H1 (cell line): ENCODE measurements around the gene RAB22A. TPM values are rescaled to one million over a fixed set of nuclear protein-coding genes. Genes with fewer than 3 reads are reported as not detected.

ENCODE experiments used
- CTCF ChIA-PET: fragments of 300-600 bp; sonication (Branson Sonifier 250); formaldehyde crosslinking; loops from one replicate; lab custom pipeline; 2021; ENCODE audit not compliant: partially characterized antibody; lab: Charles Lee
- POLR2A ChIA-PET: fragments of 300-600 bp; sonication (Branson Sonifier 250); formaldehyde crosslinking; loops from one replicate; lab custom pipeline; 2021; ENCODE audit warnings: inconsistent platforms; ENCODE audit not compliant: partially characterized antibody; lab: Charles Lee
- DNase-seq, 2 experiments: peaks; one replicate each; pipeline versions ENCODE4 v3.0.0 to v3.0.0-alpha.2; 2010 to 2022; ENCODE audit warnings: low spot score in 2 of 2, low read depth in 1 of 2, mixed read lengths in 1 of 2
- FAIRE-seq: peaks from 2 replicates; lab custom pipeline; 2011; peaks lifted over from hg19 to GRCh38; lab: Jason Lieb, UNC
- H2AFZ ChIP-seq: 2 replicates; pipeline ENCODE4 v1.8.1; 2012; ENCODE audit warnings: low read length, inconsistent platforms
- H2AK5ac ChIP-seq: 2 replicates; pipeline ENCODE4 v1.6.1; 2013; ENCODE audit warnings: low read depth, low read length
- H2BK120ac ChIP-seq: replicated peaks from 2 replicates; pipeline ENCODE3; 2013; ENCODE audit warnings: low read depth, low read length, inconsistent platforms
- H2BK12ac ChIP-seq: 2 replicates; pipeline ENCODE4 v1.6.1; 2013; ENCODE audit warnings: low read depth, low read length
- H2BK15ac ChIP-seq: 2 replicates; pipeline ENCODE4 v1.6.1; 2013; ENCODE audit warnings: low read length
- H2BK20ac ChIP-seq: 2 replicates; pipeline ENCODE4 v1.6.1; 2013; ENCODE audit warnings: low read length
- H2BK5ac ChIP-seq: 2 replicates; pipeline ENCODE4 v1.6.1; 2013; ENCODE audit warnings: low read depth, low read length
- H3K14ac ChIP-seq: 2 replicates; pipeline ENCODE4 v1.6.1; 2013; ENCODE audit warnings: inconsistent platforms; ENCODE audit not compliant: insufficient read length
- H3K18ac ChIP-seq: 2 replicates; pipeline ENCODE4 v1.6.1; 2013; ENCODE audit warnings: low read length; ENCODE audit errors: extremely low read depth
- H3K23ac ChIP-seq: 2 replicates; pipeline ENCODE4 v1.6.1; 2013; ENCODE audit warnings: inconsistent platforms; ENCODE audit not compliant: insufficient read length
- H3K23me2 ChIP-seq: 2 replicates; pipeline ENCODE4 v1.6.1; 2013; ENCODE audit warnings: low read depth, low read length
- H3K27ac ChIP-seq: 2 replicates; pipeline ENCODE4 v1.6.1; 2011; ENCODE audit warnings: low read depth, low read length, inconsistent platforms
- H3K27me3 ChIP-seq, 4 experiments: replicated peaks in 1 of 4; 1 replicate in 1 of 4; 2 replicates in 3 of 4; pipeline versions ENCODE4 v1.6.1 to v1.8.1; 2011 to 2013; ENCODE audit warnings: low read length in 3 of 4, mild to moderate bottlenecking in 3 of 4, inconsistent platforms in 2 of 4, mixed read lengths in 2 of 4, moderate library complexity in 1 of 4; ENCODE audit not compliant: control insufficient read depth in 3 of 4, insufficient read depth in 3 of 4; ENCODE audit errors: extremely low read depth in 1 of 4
- H3K36me3 ChIP-seq, 4 experiments: 2 replicates each; pipeline versions ENCODE4 v1.6.1 to v1.8.1; 2011 to 2013; ENCODE audit warnings: mild to moderate bottlenecking in 4 of 4, low read length in 3 of 4, moderate library complexity in 2 of 4, control low read depth in 1 of 4, inconsistent platforms in 1 of 4; ENCODE audit not compliant: insufficient read depth in 4 of 4, control insufficient read depth in 2 of 4
- H3K4ac ChIP-seq: replicated peaks from 2 replicates; pipeline ENCODE3; 2013; ENCODE audit warnings: low read length, low read depth, mixed read lengths, inconsistent platforms; ENCODE audit not compliant: insufficient read length
- H3K4me1 ChIP-seq, 4 experiments: replicated peaks in 1 of 4; 1 replicate in 1 of 4; 2 replicates in 3 of 4; pipeline versions ENCODE4 v1.6.1 to v1.8.1; 2011 to 2013; ENCODE audit warnings: low read length in 3 of 4, inconsistent platforms in 2 of 4, mixed read lengths in 1 of 4; ENCODE audit not compliant: insufficient read depth in 4 of 4, control insufficient read depth in 3 of 4
- H3K4me2 ChIP-seq, 2 experiments: 2 replicates each; pipeline versions ENCODE4 v1.6.1 to v1.8.1; 2011 to 2013; ENCODE audit warnings: low read depth in 2 of 2, low read length in 2 of 2, control low read depth in 1 of 2, inconsistent platforms in 1 of 2, mild to moderate bottlenecking in 1 of 2; ENCODE audit not compliant: insufficient read depth in 1 of 2
- H3K4me3 ChIP-seq, 4 experiments: fragments of 200-600, 300-600 bp in 1 of 4; sonication (generic), shearing (Covaris generic), sonication (Bioruptor Twin) in 1 of 4; 2 replicates each; pipeline versions ENCODE4 v1.5.1 to v1.8.1; 2011 to 2016; ENCODE audit warnings: low read length in 4 of 4, low read depth in 3 of 4, control low read depth in 2 of 4, inconsistent platforms in 2 of 4, mild to moderate bottlenecking in 2 of 4, mixed read lengths in 1 of 4, moderate library complexity in 1 of 4; ENCODE audit not compliant: insufficient read depth in 2 of 4; ENCODE audit errors: extremely low read depth in 1 of 4
- H3K56ac ChIP-seq: replicated peaks from 2 replicates; pipeline ENCODE3; 2013; ENCODE audit warnings: low read depth, mild to moderate bottlenecking, mixed read lengths, low read length, inconsistent platforms; ENCODE audit not compliant: insufficient read length
- H3K79me1 ChIP-seq: 2 replicates; pipeline ENCODE4 v1.6.1; 2013; ENCODE audit warnings: low read depth, low read length, control low read depth
- H3K79me2 ChIP-seq, 2 experiments: 2 replicates each; pipeline versions ENCODE4 v1.6.1 to v1.8.1; 2012 to 2013; ENCODE audit warnings: low read length in 2 of 2, mild to moderate bottlenecking in 2 of 2, inconsistent platforms in 1 of 2; ENCODE audit not compliant: insufficient read depth in 2 of 2, control insufficient read depth in 1 of 2
- H3K9ac ChIP-seq, 4 experiments: replicated peaks in 1 of 4; 1 replicate in 1 of 4; 2 replicates in 3 of 4; pipeline versions ENCODE4 v1.6.1 to v1.8.1; 2011 to 2013; ENCODE audit warnings: low read depth in 3 of 4, low read length in 3 of 4, control low read depth in 2 of 4, mild to moderate bottlenecking in 2 of 4, moderate library complexity in 2 of 4, inconsistent platforms in 1 of 4; ENCODE audit errors: extremely low read depth in 1 of 4
- H3K9me3 ChIP-seq, 2 experiments: 2 replicates each; pipeline versions ENCODE4 v1.6.1 to v1.8.1; 2012 to 2013; ENCODE audit warnings: mild to moderate bottlenecking in 2 of 2, moderate library complexity in 2 of 2, control low read depth in 1 of 2, inconsistent platforms in 1 of 2, low read depth in 1 of 2, low read length in 1 of 2, mixed read lengths in 1 of 2; ENCODE audit not compliant: insufficient read depth in 2 of 2
- H4K20me1 ChIP-seq, 2 experiments: replicated peaks in 1 of 2; 2 replicates each; pipeline versions ENCODE3 to v1.8.1; 2011 to 2013; ENCODE audit warnings: inconsistent platforms in 2 of 2, low read length in 2 of 2, mild to moderate bottlenecking in 1 of 2; ENCODE audit not compliant: insufficient read depth in 2 of 2, control insufficient read depth in 1 of 2
- H4K5ac ChIP-seq: 2 replicates; pipeline ENCODE4 v1.6.1; 2013; ENCODE audit warnings: low read length, low read depth, mixed read lengths, inconsistent platforms; ENCODE audit not compliant: insufficient read length
- H4K8ac ChIP-seq: 2 replicates; pipeline ENCODE4 v1.8.0; 2013; ENCODE audit warnings: mild to moderate bottlenecking, moderate library complexity, low read length, inconsistent platforms; ENCODE audit not compliant: insufficient read depth; ENCODE audit errors: extremely low read depth
- H4K91ac ChIP-seq: replicated peaks from 2 replicates; pipeline ENCODE3; 2013; ENCODE audit warnings: low read length, mixed read lengths, inconsistent platforms; ENCODE audit not compliant: insufficient read length
- BRCA1 ChIP-seq: IDR thresholded peaks from 2 replicates; pipeline ENCODE4 v1.6.1; 2012; ENCODE audit warnings: low read depth, low read length, improper control_type of control experiment
- EGR1 ChIP-seq: IDR thresholded peaks from 2 replicates; pipeline ENCODE4 v1.6.1; 2011; ENCODE audit warnings: low read depth, low read length, borderline replicate concordance
- FOSL1 ChIP-seq: IDR thresholded peaks from 2 replicates; pipeline ENCODE4 v1.6.1; 2011; ENCODE audit warnings: mild to moderate bottlenecking, low read depth, low read length, moderate library complexity; ENCODE audit not compliant: insufficient read depth
- HDAC6 ChIP-seq: IDR thresholded peaks from one replicate; pipeline ENCODE4 v1.7.1; 2012; ENCODE audit warnings: low read depth, mild to moderate bottlenecking, inconsistent platforms, low read length, moderate library complexity
- POU5F1 ChIP-seq: IDR thresholded peaks from 2 replicates; pipeline ENCODE4 v1.6.1; 2011; ENCODE audit warnings: low read depth, mild to moderate bottlenecking, low read length, moderate library complexity
- RAD21 ChIP-seq, 2 experiments: IDR thresholded peaks in 1 of 2; conservative IDR thresholded peaks in 1 of 2; 2 replicates each; pipeline ENCODE4 v1.6.1; 2011; ENCODE audit warnings: low read depth in 2 of 2, low read length in 2 of 2, improper control_type of control experiment in 1 of 2, inconsistent platforms in 1 of 2, mild to moderate bottlenecking in 1 of 2, moderate library complexity in 1 of 2
- RBBP5 ChIP-seq: IDR thresholded peaks from 2 replicates; pipeline ENCODE4 v1.7.1; 2012; ENCODE audit warnings: low read depth, mild to moderate bottlenecking, inconsistent platforms, low read length, moderate library complexity, borderline replicate concordance
- SP2 ChIP-seq: IDR thresholded peaks from 2 replicates; pipeline ENCODE4 v1.6.1; 2012; ENCODE audit warnings: mild to moderate bottlenecking, low read length, inconsistent platforms
- SRF ChIP-seq: IDR thresholded peaks from 2 replicates; pipeline ENCODE4 v1.6.1; 2011; ENCODE audit warnings: mild to moderate bottlenecking, low read depth, low read length, moderate library complexity
- TAF7 ChIP-seq: optimal IDR thresholded peaks from 2 replicates; pipeline ENCODE3; 2011; ENCODE audit warnings: low read depth, mild to moderate bottlenecking, inconsistent platforms, low read length, moderate library complexity, borderline replicate concordance
- WGBS, 2 experiments: shearing (Covaris generic) in 1 of 2; methylation state at CpG; one replicate each; pipeline versions ENCODE4 v1.1.6 to v1.1.7; 2013 to 2015; ENCODE audit warnings: low lambda C conversion rate in 2 of 2, mixed read lengths in 2 of 2, inconsistent platforms in 1 of 2, low coverage in 1 of 2, missing lambda C conversion rate in 1 of 2; ENCODE audit not compliant: insufficient replicate concordance in 2 of 2, insufficient coverage in 1 of 2, insufficient read length in 1 of 2; ENCODE audit errors: extremely low coverage in 1 of 2, missing lambda C conversion rate in 1 of 2; 5-methylcytosine and 5-hydroxymethylcytosine counted together
- polyA plus RNA-seq, 7 experiments: library from polyadenylated mRNA; depleted of rRNA in 3 of 7; stranded (reverse) in 5 of 7; unstranded in 2 of 7; fragments of >200 nt in 5 of 7; fragments of 200-250 nt in 2 of 7; gene quantifications; 1 replicate in 5 of 7; 2 replicates in 1 of 7; 4 replicates in 1 of 7; pipeline versions ENCODE4 v1.2.1 to v1.2.3, GENCODE V29; 2011 to 2013; ENCODE audit warnings: missing spikeins in 2 of 7, mixed read lengths in 2 of 7
- total RNA-seq: library from RNA; stranded (reverse); fragmentation: NEBNext Ultra II Directional; extraction: Animal tissue kit (Norgen Biotek cat#: 25700); gene quantifications from 2 replicates; pipeline ENCODE4 v1.2.1, GENCODE V29; 2021
- TF ChIP-seq, protein P1 (sequence below): IDR thresholded peaks from 2 replicates; pipeline ENCODE4 v1.6.1; 2012; ENCODE audit warnings: inconsistent platforms

RAB22A gene
- total and polyA plus RNA-seq, 2 of the 8 experiments (the other 6 are each of a cell fraction or from before 2014, with no cell fraction given), result 3.1 to 6.6 TPM

DNA sequence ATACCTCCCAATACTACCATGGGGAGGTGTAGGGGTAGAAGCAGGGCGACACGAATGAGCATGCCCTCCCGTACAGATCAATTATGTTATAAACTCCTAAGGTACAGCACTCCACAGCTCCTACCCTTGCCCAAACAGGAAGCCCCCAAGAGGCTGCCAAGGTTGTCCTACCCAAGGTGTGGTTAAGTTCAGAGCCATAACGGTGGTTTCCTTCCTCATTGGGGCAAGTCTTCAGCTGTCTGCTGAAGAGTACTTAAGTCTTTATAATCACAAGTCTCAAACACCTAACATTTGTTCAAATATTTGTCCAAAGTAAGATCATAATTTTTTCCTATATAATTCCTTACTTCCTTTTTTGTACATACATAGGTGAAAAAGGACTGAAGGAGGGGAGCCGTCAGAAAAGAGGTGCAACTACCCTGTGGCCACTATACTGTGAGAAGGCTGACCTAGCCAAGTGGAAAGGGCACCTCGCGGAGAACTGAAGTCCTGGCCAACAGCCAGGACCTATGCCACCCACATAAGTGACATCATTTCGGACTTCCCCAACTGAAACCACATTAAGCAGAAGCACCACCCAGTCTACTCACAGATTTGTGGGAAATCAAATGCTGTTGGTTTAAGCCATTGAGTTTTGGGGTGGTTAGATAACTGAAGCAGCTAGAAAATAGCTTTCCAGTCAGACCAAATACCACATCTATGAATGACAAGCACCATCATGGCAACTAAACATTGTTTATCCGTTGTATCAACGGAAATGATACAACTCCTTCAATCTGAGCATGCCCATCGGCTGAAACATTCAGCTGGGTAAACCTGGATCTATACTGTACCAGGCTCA, 2.9 kb upstream of the RAB22A start:
- FAIRE-seq, result no peak
- no peak for DNase-seq
- no peak overlapping the region for H2BK120ac ChIP-seq
- peaks cover 0 to 4% (median 0%) of the 10 kb centered on the region in 4 experiments; a peak in 2 of 8 replicates for H3K36me3 ChIP-seq
- H2AFZ ChIP-seq, result no peak overlapping the region
- H3K14ac ChIP-seq, result no peak overlapping the region
- H2AK5ac ChIP-seq, result no peak overlapping the region
- CTCF ChIA-PET, result interaction anchor here (0.9 to 2.3 kb wide), 3 partner anchors 11 to 71 kb away, joined by 3 to 11 read pairs (median 4); no protein-coding TSS in a partner anchor
- WGBS, 2 experiments, result 96% methylated on average over 11 of the region's 11 CpGs; no CpG with 5 or more reads in 1 of the 2 experiments
- peaks cover 0 to 3% (median 0%) of the 10 kb centered on the region in 4 experiments; a peak in 2 of 7 replicates for H3K4me1 ChIP-seq
- H3K79me2 ChIP-seq, result peaks cover 0 to 9% of the 10 kb centered on the region in 2 experiments; a peak in 1 of 4 replicates
- H2BK15ac ChIP-seq, result no peak overlapping the region
- H3K18ac ChIP-seq, result no peak overlapping the region
- POLR2A ChIA-PET, result interaction anchor here (1.0 to 1.3 kb wide), 2 partner anchors 10 to 17 kb away, joined by 3 to 5 read pairs; no protein-coding TSS in a partner anchor
- H2BK12ac ChIP-seq, result no peak overlapping the region
- H4K91ac ChIP-seq, result no peak overlapping the region
- no peaks in the 10 kb centered on the region for H3K9me3 ChIP-seq
- H2BK20ac ChIP-seq, result no peak overlapping the region
- H4K5ac ChIP-seq, result no peak overlapping the region
- no peak overlapping the region for H3K23ac ChIP-seq
- no peak overlapping the region for H3K4me2 ChIP-seq
- H3K23me2 ChIP-seq, result 0 out of 2 replicates have a peak, but pooled peaks cover 5% of the 10 kb centered on the region
- no peaks in the 10 kb centered on the region for H4K20me1 ChIP-seq
- H2BK5ac ChIP-seq, result no peak overlapping the region
- no peak overlapping the region for H3K9ac ChIP-seq
- H3K27me3 ChIP-seq, result no peaks in the 10 kb centered on the region
- H3K79me1 ChIP-seq, result no peaks in the 10 kb centered on the region; the same call in 1 of the 2 replicates
- no peak overlapping the region for H3K27ac ChIP-seq
- H4K8ac ChIP-seq, result no peak overlapping the region
- no peak overlapping the region for H3K4me3 ChIP-seq
- no peak overlapping the region for H3K4ac ChIP-seq
- no peak overlapping the region for H3K56ac ChIP-seq
- TF ChIP-seq RAD21 (IDR thresholded peaks at IDR 0.05 in 1 of 2, conservative IDR thresholded peaks at IDR 0.05 in 1 of 2; ENCODE audit: low read depth in 2 of 2, low read length in 2 of 2) (no peak), TAF7 (no peak), BRCA1 (no peak), SP2 (no peak), HDAC6 (no peak), RBBP5 (no peak), EGR1 (no peak), SRF (no peak), FOSL1 (no peak), POU5F1 (no peak)
- TF ChIP-seq, protein P1, sequence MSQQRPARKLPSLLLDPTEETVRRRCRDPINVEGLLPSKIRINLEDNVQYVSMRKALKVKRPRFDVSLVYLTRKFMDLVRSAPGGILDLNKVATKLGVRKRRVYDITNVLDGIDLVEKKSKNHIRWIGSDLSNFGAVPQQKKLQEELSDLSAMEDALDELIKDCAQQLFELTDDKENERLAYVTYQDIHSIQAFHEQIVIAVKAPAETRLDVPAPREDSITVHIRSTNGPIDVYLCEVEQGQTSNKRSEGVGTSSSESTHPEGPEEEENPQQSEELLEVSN, result no peak
